NCI-H345 treated with DMSO at 0.1 percent for 48 hours (cell line): ENCODE measurements around the gene KRT31.
"Not testable (repeated sequence)": the region's sequence is repeated elsewhere in the genome, so short reads cannot be mapped to it uniquely, and the experiment has no call there.

Experiments
- DNase-seq: peaks from one replicate; lab custom pipeline; 2025; ENCODE audit not compliant: unreplicated experiment; lab: John Stamatoyannopoulos, UW

Gene KRT31

GRCh38 chr17:41347869-41348760 is 49.3 kb downstream of the KRT31 start:
- DNase-seq, result no peak

GRCh38 chr17:41346421-41346820 is 51.0 kb downstream of the KRT31 start:
- DNase-seq, result not testable (repeated sequence)

GRCh38 chr17:41345992-41346391 is 51.4 kb downstream of the KRT31 start:
- no peak for DNase-seq
